Measurements from ENCODE around the gene ARHGEF28.

DNA sequence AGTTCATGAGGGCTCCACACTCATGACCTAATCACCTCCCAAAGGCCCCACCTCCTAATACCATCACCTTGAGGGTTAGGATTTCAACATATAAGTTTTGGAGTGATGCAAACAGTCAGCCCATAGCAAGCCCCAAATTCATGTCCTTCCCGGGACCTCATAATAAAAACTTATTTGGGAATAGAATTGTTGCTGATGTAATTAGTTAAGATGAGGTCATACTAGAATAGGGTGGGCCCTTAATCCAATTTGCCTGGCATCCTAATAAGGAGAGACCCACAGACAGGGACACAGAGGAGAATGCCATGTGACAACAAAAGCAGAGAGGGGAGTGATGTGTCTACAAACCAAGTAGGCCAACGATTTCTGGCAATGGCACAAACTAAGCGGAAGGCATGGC is 347.1 kb downstream of the ARHGEF28 start:
- TF ChIP-seq POLR2AphosphoS5 (IDR thresholded peaks at IDR 0.05; ENCODE audit: low read depth, low read length) (no peak), TAF1 (IDR thresholded peaks at IDR 0.05; ENCODE audit: borderline replicate concordance, insufficient read depth, low read length) (no peak), SIN3A (IDR thresholded peaks at IDR 0.05; ENCODE audit: borderline replicate concordance, insufficient read depth, low read length) (no peak), FOXP2 (optimal IDR thresholded peaks at IDR 0.05; ENCODE audit: borderline replicate concordance, extremely low read depth, extremely low read length, insufficient read depth) (no peak)
- TF ChIP-seq, protein P1, sequence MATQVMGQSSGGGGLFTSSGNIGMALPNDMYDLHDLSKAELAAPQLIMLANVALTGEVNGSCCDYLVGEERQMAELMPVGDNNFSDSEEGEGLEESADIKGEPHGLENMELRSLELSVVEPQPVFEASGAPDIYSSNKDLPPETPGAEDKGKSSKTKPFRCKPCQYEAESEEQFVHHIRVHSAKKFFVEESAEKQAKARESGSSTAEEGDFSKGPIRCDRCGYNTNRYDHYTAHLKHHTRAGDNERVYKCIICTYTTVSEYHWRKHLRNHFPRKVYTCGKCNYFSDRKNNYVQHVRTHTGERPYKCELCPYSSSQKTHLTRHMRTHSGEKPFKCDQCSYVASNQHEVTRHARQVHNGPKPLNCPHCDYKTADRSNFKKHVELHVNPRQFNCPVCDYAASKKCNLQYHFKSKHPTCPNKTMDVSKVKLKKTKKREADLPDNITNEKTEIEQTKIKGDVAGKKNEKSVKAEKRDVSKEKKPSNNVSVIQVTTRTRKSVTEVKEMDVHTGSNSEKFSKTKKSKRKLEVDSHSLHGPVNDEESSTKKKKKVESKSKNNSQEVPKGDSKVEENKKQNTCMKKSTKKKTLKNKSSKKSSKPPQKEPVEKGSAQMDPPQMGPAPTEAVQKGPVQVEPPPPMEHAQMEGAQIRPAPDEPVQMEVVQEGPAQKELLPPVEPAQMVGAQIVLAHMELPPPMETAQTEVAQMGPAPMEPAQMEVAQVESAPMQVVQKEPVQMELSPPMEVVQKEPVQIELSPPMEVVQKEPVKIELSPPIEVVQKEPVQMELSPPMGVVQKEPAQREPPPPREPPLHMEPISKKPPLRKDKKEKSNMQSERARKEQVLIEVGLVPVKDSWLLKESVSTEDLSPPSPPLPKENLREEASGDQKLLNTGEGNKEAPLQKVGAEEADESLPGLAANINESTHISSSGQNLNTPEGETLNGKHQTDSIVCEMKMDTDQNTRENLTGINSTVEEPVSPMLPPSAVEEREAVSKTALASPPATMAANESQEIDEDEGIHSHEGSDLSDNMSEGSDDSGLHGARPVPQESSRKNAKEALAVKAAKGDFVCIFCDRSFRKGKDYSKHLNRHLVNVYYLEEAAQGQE (IDR thresholded peaks at IDR 0.05; ENCODE audit: insufficient read depth in 1 of 2, low read depth in 2 of 2, low read length in 2 of 2), result no peak
